ENCODE measurements around the gene XNDC1N. TPM values are rescaled to one million over a fixed set of nuclear protein-coding genes. Genes with fewer than 3 reads are reported as not detected.

Gene XNDC1N
- total and polyA plus RNA-seq, 2 of the 4 experiments (the other 2 are of a cell fraction) = 2.5 to 8.8 TPM

GRCh38 chr11:71908218-71908617, 20.2 kb downstream of the XNDC1N start:
- H2AK9ac ChIP-seq (replicated peaks; ENCODE audit: low read depth, low read length, poor library complexity) = no peak overlapping the region
- no peak overlapping the region for H3K4ac ChIP-seq (ENCODE audit: low read depth, low read length)
- no peak overlapping the region for H2BK15ac ChIP-seq (ENCODE audit: low read depth, low read length)
- no peak overlapping the region for H3K23ac ChIP-seq (ENCODE audit: low read depth, low read length)
- H3K14ac ChIP-seq (replicated peaks; ENCODE audit: low read depth, low read length) = no peak overlapping the region
- peaks cover 10% of the 10 kb centered on the region for H3K36me3 ChIP-seq (ENCODE audit: control insufficient read depth, insufficient read depth, low read length)
- H4K91ac ChIP-seq (ENCODE audit: insufficient read depth, low read depth, low read length) = no peak overlapping the region
- H3K79me1 ChIP-seq (ENCODE audit: low read depth in 1 of 2, low read length in 2 of 2) = no peaks in the 10 kb centered on the region
- H3K18ac ChIP-seq (ENCODE audit: low read depth, low read length) = no peak overlapping the region
- ChIA-PET POLR2A (ENCODE audit: unreplicated experiment) (no interaction called here), CTCF (no interaction called here)
- no peak overlapping the region for H2BK120ac ChIP-seq (ENCODE audit: low read depth, low read length)
- H3K27me3 ChIP-seq (ENCODE audit: control insufficient read depth, insufficient read depth, low read length) = no peaks in the 10 kb centered on the region
- no peak overlapping the region for H3K27ac ChIP-seq (ENCODE audit: insufficient read depth, low read length)
- no TSS peak for BruUV-seq (replicated peaks)
- H2BK5ac ChIP-seq (ENCODE audit: low read depth, low read length, poor library complexity, severe bottlenecking) = no peak overlapping the region
- no peaks in the 10 kb centered on the region for H4K20me1 ChIP-seq (ENCODE audit: insufficient read depth, low read length)
- intact Hi-C loops (cut with micrococcal nuclease) (no loop called here), dilution Hi-C loops (cut with HindIII; ENCODE audit: low sequenced_read_pairs, unreplicated experiment) (no loop called here), in situ Hi-C loops (cut with MboI; ENCODE audit: low sequenced_read_pairs) (no loop called here)
- no peak overlapping the region for H2AK5ac ChIP-seq (ENCODE audit: low read depth, low read length)
- ATAC-seq (ENCODE audit: low read depth) (no peak), DNase-seq (no peak)
- H2BK20ac ChIP-seq (ENCODE audit: low read depth, low read length) = no peak overlapping the region
- H3K9me1 ChIP-seq (ENCODE audit: insufficient read depth, low read length) = no peaks in the 10 kb centered on the region; the same call in 1 of the 2 replicates
- H3K9me3 ChIP-seq (ENCODE audit: control insufficient read depth, insufficient read depth, low read length) = no peaks in the 10 kb centered on the region
- no peak overlapping the region for H4K8ac ChIP-seq (ENCODE audit: low read depth in 2 of 2, low read length in 2 of 2)
- peaks cover under 1% of the 10 kb centered on the region; the same call in 1 of the 2 replicates for H3K4me1 ChIP-seq (ENCODE audit: control insufficient read depth, insufficient read depth, low read length)
- no peak for TF ChIP-seq CHD1 (IDR thresholded peaks at IDR 0.05; ENCODE audit: low read depth, low read length)
- TF ChIP-seq CTCF (conservative IDR thresholded peaks at IDR 0.05; ENCODE audit: low read depth, low read length) = no peak
- no peak for TF ChIP-seq CEBPB (IDR thresholded peaks at IDR 0.05; ENCODE audit: low read depth, low read length)
- no peak for TF ChIP-seq BHLHE40 (IDR thresholded peaks at IDR 0.05; ENCODE audit: low read depth, low read length)
- no peak for TF ChIP-seq USF2 (IDR thresholded peaks at IDR 0.05; ENCODE audit: low read depth, low read length)
- TF ChIP-seq SMC3 (IDR thresholded peaks at IDR 0.05; ENCODE audit: low read depth, low read length) = no peak
- TF ChIP-seq MAZ (IDR thresholded peaks at IDR 0.05; ENCODE audit: borderline replicate concordance, low read depth, low read length) = no peak
- no peak for TF ChIP-seq RCOR1 (IDR thresholded peaks at IDR 0.05; ENCODE audit: insufficient replicate concordance, low read length)
- TF ChIP-seq POLR2A (IDR thresholded peaks at IDR 0.05; ENCODE audit: low read depth, low read length) = no peak
- TF ChIP-seq RFX5 (IDR thresholded peaks at IDR 0.05; ENCODE audit: low read depth, low read length) = no peak
- no peak for TF ChIP-seq ELK1 (IDR thresholded peaks at IDR 0.05; ENCODE audit: borderline replicate concordance, low read depth, low read length)
- TF ChIP-seq FOS (IDR thresholded peaks at IDR 0.05; ENCODE audit: low read depth, low read length) = no peak
- no peak for TF ChIP-seq MXI1 (IDR thresholded peaks at IDR 0.05; ENCODE audit: borderline replicate concordance, low read depth, low read length)
- no peak for TF ChIP-seq RAD21 (IDR thresholded peaks at IDR 0.05; ENCODE audit: low read length)
- TF ChIP-seq MAFK (IDR thresholded peaks at IDR 0.05; ENCODE audit: low read depth, low read length) = no peak
- no peak for TF ChIP-seq NFE2L2 (IDR thresholded peaks at IDR 0.05; ENCODE audit: low read depth, low read length)
- H2AFZ ChIP-seq (replicated peaks; ENCODE audit: low read length, poor library complexity) = no peak overlapping the region
- no peak overlapping the region for H3K4me2 ChIP-seq (ENCODE audit: low read depth, low read length)
- H4K5ac ChIP-seq (ENCODE audit: low read depth, low read length) = no peak overlapping the region
- H3K4me3 ChIP-seq (ENCODE audit: insufficient read depth, low read depth, low read length) = no peak overlapping the region
- no peak overlapping the region for H3K9ac ChIP-seq (ENCODE audit: low read depth, low read length)
- 88 to 100% methylated on average over 1 to 3 of the region's 9 CpGs for WGBS, 2 experiments (ENCODE audit: extremely low coverage in 2 of 2, insufficient read length in 1 of 2)
- H3K56ac ChIP-seq (ENCODE audit: extremely low read depth, insufficient read depth, low read length) = no peak overlapping the region

All from IMR-90 (cell line).